Heart right ventricle (tissue), 16 donors: Measurements from ENCODE around the gene CRB2. TPM values are rescaled to one million over a fixed set of nuclear protein-coding genes. Genes with fewer than 3 reads are reported as not detected.
A peak's percentile ranks its signal among the peaks of the same experiment; 100 is the strongest.

Experiments used
- ATAC-seq, 8 donors: fragments of 200-7000 bp; cut with Tn5 transposase; one replicate each; pipeline ENCODE4 v1.9.1; 2020; ENCODE audit warnings: mild to moderate bottlenecking in 8 of 8, moderate library complexity in 8 of 8, moderate number of reproducible peaks in 1 of 8
- DNase-seq, 2 donors: peaks; one replicate each; pipeline ENCODE4 v3.0.0-alpha.2; 2020
- H3K27ac ChIP-seq, 10 donors: fragments of 200-600 bp; sonication (generic) in 2 of 10; one replicate each; pipeline versions ENCODE4 v1.5.0 to v1.8.0; 2020 to 2022; ENCODE audit warnings: mild to moderate bottlenecking in 3 of 10
- H3K27me3 ChIP-seq, 7 donors: fragments of 200-600 bp; one replicate each; pipeline ENCODE4 v1.8.0; 2021 to 2022; ENCODE audit warnings: mild to moderate bottlenecking in 2 of 7
- H3K36me3 ChIP-seq, 9 donors: fragments of 200-600 bp; sonication (generic) in 1 of 9; one replicate each; pipeline versions ENCODE4 v1.5.0 to v1.8.0; 2020 to 2022; ENCODE audit warnings: mild to moderate bottlenecking in 2 of 9
- H3K4me1 ChIP-seq, 9 donors: fragments of 200-600 bp; sonication (generic) in 1 of 9; one replicate each; pipeline versions ENCODE4 v1.5.0 to v1.8.0; 2020 to 2022; ENCODE audit warnings: mild to moderate bottlenecking in 4 of 9
- H3K4me3 ChIP-seq, 10 donors: fragments of 200-600 bp; sonication (generic) in 2 of 10; one replicate each; pipeline versions ENCODE4 v1.5.0 to v1.8.0; 2020 to 2022; ENCODE audit warnings: mild to moderate bottlenecking in 7 of 10, moderate library complexity in 2 of 10
- H3K9me3 ChIP-seq, 11 donors: fragments of 200-600 bp in 10 of 11; sonication (generic) in 2 of 11; one replicate each; pipeline versions ENCODE4 v1.5.0 to v1.8.0; 2013 to 2022; ENCODE audit warnings: mild to moderate bottlenecking in 2 of 11, control low read depth in 1 of 11, moderate library complexity in 1 of 11
- CTCF ChIP-seq, 9 donors: fragments of 200-600 bp; sonication (generic) in 2 of 9; IDR thresholded peaks; one replicate each; pipeline versions ENCODE4 v1.5.0 to v1.8.0; 2021 to 2022; ENCODE audit warnings: antibody characterized with exemption in 9 of 9, mild to moderate bottlenecking in 5 of 9, moderate library complexity in 1 of 9
- WGBS, 2 donors: extraction: QIAGEN DNeasy Blood & Tissue Kit; methylation state at CpG; one replicate each; pipeline ENCODE4 v1.1.7; 2013; ENCODE audit warnings: inconsistent platforms in 1 of 2; 5-methylcytosine and 5-hydroxymethylcytosine counted together
- intact Hi-C, 10 donors: fragments of 100-400 bp; cut with DNase I; formaldehyde crosslinking; loops; one replicate each; pipeline versions ENCODE4 v1.11.1 to v1.14.2; 2022
- polyA plus RNA-seq, 2 donors: library from polyadenylated mRNA; stranded (reverse); fragments of 200-250 nt; gene quantifications; one replicate each; pipeline ENCODE4 v1.2.3, GENCODE V29; 2013
- total RNA-seq, 10 donors: library from RNA; stranded (reverse); fragmentation: NEBNext Ultra II Directional in 3 of 10; extraction: Animal tissue kit (Norgen Biotek cat#: 25700) in 3 of 10; gene quantifications; one replicate each; pipeline versions ENCODE4 v1.2.1 to v1.2.4, GENCODE V29; 2021 to 2023
- donor health status: Arrhythmogenic right ventricular cardiomyopathy.
- donor health status: ischemic (EF 13 %, LVEDD 7.1; RV severe dilation, severe dysfunction).
- donor health status: healthy with polysubstance abuse.
- donor health status: DM: no; HTN: yes; CAD: no.
- donor health status: DM: no; HTN: no; CAD: no.
- donor health status: ischemic (EF 25% LVEDD 6.9; RV normal size, moderate dysfunction).
- donor health status: ischemic (EF 25% LVEDD 5.7; RV mildly dilated, moderate dysfunction).
- donor health status: healthy.
- donor health status: DM: yes; HTN: yes; CAD: no.
- donor health status: Ischemic cardiomyopathy.
- donor health status: ischemic (EF 35%, LVEDD 5.7; RV mildly dilated, moderate dysfunction).
- donor health status: nonischemic (EF 11% LVEDD 7.7; RV severe dilation, severe dysfunction).
- donor health status: DM: yes; HTN: yes; CAD: no.
- donor health status: PGD.
- donor health status: ischemic (EF 29% LVEDD 5.4; RV normal size, mild dysfunction).
- donor health status: nonischemic (EF 23%, LVEDD 6.1; RV moderate dilation, normal function).

CRB2 gene
- total and polyA plus RNA-seq, 12 donors = 0.01 to 0.24 (median 0.09) TPM; not detected in 9

GRCh38 chr9:123418052-123418430, 62.0 kb downstream of the CRB2 start:
- Histone ChIP-seq H3K4me1 (no peaks in the 10 kb centered on the region), H3K9me3 (no peaks in the 10 kb centered on the region), H3K27ac (no peak overlapping the region), H3K27me3 (no peaks in the 10 kb centered on the region), H3K36me3 (peaks cover 0 to 59% (median 4%) of the 10 kb centered on the region in 9 donors), H3K4me3 (no peak overlapping the region)
- TF ChIP-seq CTCF (IDR thresholded peaks at IDR 0.05) = no peak
- intact Hi-C loops = no loop called here
- DNase-seq = no peak
- 94 to 96% methylated on average over 5 of the region's 5 CpGs for WGBS, 2 donors
- ATAC-seq = no peak

GRCh38 chr9:123418506-123418905, 62.5 kb downstream of the CRB2 start:
- Histone ChIP-seq H3K9me3 (no peaks in the 10 kb centered on the region), H3K36me3 (peaks cover 0 to 62% (median 4%) of the 10 kb centered on the region in 9 donors)
- peak in 1 of 8 donors; percentile 19 for ATAC-seq

GRCh38 chr9:123419091-123419490, 63.1 kb downstream of the CRB2 start:
- intact Hi-C loops = no loop called here
- peaks cover 0 to 62% (median 4%) of the 10 kb centered on the region in 9 donors for H3K36me3 ChIP-seq
- H3K27ac ChIP-seq = no peak overlapping the region
- H3K27me3 ChIP-seq = no peaks in the 10 kb centered on the region
- no peak for TF ChIP-seq CTCF (IDR thresholded peaks at IDR 0.05)
- ATAC-seq (no peak), DNase-seq (no peak)
- H3K4me3 ChIP-seq = no peak overlapping the region
- 95 to 97% methylated on average over 4 of the region's 4 CpGs for WGBS, 2 donors
- H3K4me1 ChIP-seq = no peaks in the 10 kb centered on the region
- H3K9me3 ChIP-seq = no peaks in the 10 kb centered on the region

More at GRCh38 chr9:123418506-123418905, 62.5 kb downstream of the CRB2 start:
- no peak overlapping the region for H3K4me3 ChIP-seq
- WGBS, 2 donors = 95 to 97% methylated on average over 10 of the region's 10 CpGs
- no peaks in the 10 kb centered on the region for H3K27me3 ChIP-seq
- TF ChIP-seq CTCF (IDR thresholded peaks at IDR 0.05) = no peak
- no peak for DNase-seq
- H3K27ac ChIP-seq = no peak overlapping the region
- intact Hi-C loops = no loop called here
- no peaks in the 10 kb centered on the region for H3K4me1 ChIP-seq

GRCh38 chr9:123419721-123420591, 64.0 kb downstream of the CRB2 start:
- intact Hi-C loops = loop anchor here in 2 of 10 donors (5.0 to 10.0 kb wide), 2 partner anchors 625 to 668 kb away; no protein-coding TSS in a partner anchor
- DNase-seq = no peak

More at GRCh38 chr9:123419721-123420591, 64.0 kb downstream of the CRB2 start:
- no peak for TF ChIP-seq CTCF (IDR thresholded peaks at IDR 0.05)
- peaks cover 0 to 62% (median 4%) of the 10 kb centered on the region in 9 donors for H3K36me3 ChIP-seq
- ATAC-seq = no peak
- H3K4me1 ChIP-seq = no peaks in the 10 kb centered on the region
- H3K27me3 ChIP-seq = no peaks in the 10 kb centered on the region
- no peaks in the 10 kb centered on the region for H3K9me3 ChIP-seq
- WGBS, 2 donors = 88% methylated on average over 31 of the region's 31 CpGs
- no peak overlapping the region for H3K27ac ChIP-seq
- no peak overlapping the region for H3K4me3 ChIP-seq
